GM18517 (cell line): ENCODE measurements around the gene TRIM24.
A peak's percentile ranks its signal among the peaks of the same experiment; 100 is the strongest.
"Not testable (repeated sequence)": the region's sequence is repeated elsewhere in the genome, so short reads cannot be mapped to it uniquely, and the experiment has no call there.

Experiments used
- ATAC-seq: cut with Tn5 transposase; IDR thresholded peaks from one replicate; pipeline ENCODE4 v1.9.1; 2021; ENCODE audit warnings: mild to moderate bottlenecking, moderate library complexity; ENCODE audit not compliant: unreplicated experiment

The TRIM24 gene

DNA sequence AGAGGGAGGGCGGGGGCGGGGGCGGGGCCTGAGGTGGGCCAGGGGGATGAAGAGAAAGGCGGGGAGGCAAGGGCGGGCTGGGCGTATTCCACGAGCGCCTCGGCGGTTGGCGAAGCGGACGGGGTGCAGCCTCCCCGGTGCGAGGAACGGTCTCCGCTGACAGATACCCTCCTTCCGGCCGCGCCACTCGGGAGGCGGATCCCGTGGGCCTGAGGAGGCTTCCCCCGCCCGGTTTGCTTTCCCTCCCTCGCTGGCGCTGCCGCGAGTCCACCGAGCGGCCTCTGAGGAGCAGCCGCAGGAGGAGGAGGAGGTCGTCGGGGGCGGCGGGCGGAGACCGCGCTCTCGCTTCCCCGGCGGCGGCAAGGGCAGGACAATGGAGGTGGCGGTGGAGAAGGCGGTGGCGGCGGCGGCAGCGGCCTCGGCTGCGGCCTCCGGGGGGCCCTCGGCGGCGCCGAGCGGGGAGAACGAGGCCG, at the start of gene TRIM24:
TSS of gene TRIM24 (plus strand) at position 84 of the 473 bp plus-strand sequence. CDS start at position 374, 290 bp downstream.
- peak; percentile 62 for ATAC-seq

DNA sequence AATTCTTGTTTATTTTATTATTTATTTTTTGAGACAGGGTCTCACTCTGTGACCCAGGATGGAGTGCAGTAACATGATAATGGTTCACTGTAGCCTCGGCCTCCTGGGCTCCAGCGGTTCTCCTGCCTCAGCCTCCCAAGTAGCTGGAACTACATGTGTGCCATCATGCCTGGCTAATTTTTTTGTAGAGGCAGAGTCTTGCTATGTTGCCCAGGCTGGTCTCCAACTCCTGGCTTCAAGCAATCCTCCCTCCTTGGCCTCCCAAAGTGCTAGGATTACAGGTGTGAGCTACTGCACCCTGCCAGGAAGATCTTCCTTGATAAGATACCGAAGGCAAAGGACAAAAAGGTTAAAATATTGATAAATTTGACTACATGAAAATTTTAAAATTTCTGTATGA, 48.0 kb upstream of the TRIM24 start:
- not testable (repeated sequence) for ATAC-seq

DNA sequence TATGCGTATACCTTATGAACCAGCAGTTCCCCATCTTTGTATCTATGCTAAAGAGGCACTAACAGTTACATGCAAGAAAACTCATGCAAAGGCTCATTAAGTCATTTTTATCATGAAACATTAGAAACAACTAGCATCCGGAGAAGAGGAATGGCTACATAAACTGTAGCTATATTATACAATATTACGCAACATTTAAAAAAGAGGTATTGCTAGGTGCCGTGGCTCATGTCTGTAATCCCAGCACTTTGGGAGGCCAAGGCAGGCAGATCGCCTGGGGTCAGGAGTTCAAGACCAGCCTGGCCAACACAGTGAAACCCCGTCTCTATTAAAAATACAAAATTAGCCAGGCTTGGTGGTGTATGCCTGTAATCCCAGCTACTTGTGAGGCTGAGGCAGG, 47.1 kb upstream of the TRIM24 start:
- ATAC-seq: not testable (repeated sequence)

DNA sequence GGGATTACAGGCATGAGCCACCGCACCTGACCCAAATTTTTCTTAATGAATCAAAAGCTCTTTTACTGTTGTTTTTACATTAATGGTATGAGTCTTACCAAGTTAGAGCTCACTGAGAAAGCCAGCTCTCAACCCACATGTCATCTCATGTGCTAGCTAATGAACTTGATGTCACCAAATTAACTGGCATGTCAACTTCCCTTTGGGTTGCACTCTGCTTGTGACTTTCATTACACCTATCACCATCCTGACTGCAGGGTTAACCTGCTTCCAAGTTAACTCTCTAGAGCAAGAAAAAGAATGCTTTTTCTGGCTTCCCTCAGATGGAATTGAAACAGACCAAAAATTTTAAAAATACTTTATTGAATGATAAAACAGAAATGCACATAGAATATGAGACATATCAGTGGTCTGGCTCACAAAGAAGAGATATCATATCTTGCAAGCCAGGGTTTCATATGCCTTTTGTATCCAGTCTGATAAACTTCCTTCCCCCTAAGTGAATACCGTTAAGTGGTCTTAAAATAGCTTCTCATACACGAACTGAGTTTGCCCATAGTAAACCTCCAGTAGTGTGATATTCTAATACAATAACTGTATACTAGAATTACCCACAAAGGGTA, 42.9 kb upstream of the TRIM24 start:
- ATAC-seq: no peak

DNA sequence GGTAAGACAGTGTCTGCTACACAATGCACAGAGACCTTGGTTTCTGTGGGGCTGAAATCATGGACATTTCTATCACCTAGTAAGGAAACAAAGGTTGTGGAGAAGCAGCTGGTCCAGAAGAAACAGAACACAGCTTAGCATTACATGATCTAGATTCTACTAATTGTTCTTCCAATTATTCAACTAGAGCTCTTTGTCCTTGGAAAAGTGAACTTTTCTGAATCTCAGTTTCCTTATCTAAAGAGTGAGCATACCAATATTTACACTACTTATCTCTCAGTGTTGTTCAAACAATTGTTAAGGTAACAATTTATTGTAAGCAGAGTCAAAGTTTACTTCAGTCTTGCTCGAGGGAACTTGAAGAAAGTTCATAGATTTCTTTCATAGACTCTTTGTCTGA, 42.3 kb upstream of the TRIM24 start:
- ATAC-seq: no peak

DNA sequence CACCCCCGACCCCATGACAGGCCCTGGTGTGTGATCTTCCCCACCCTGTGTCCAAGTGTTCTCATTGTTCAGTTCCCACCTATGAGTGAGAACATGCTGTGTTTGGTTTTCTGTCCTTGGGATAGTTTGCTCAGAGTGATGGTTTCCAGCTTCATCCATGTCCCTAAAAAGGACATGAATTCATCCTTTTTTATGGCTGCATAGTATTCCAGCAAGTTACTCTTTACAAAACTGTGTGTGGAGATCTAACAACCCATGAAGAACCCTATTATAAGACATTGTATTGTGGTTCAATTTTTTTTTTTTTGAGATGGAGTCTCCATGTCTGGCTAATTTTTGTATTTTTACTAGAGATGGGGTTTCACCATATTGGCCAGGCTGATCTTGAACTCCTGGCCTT, 41.7 kb upstream of the TRIM24 start:
- ATAC-seq: not testable (repeated sequence)

DNA sequence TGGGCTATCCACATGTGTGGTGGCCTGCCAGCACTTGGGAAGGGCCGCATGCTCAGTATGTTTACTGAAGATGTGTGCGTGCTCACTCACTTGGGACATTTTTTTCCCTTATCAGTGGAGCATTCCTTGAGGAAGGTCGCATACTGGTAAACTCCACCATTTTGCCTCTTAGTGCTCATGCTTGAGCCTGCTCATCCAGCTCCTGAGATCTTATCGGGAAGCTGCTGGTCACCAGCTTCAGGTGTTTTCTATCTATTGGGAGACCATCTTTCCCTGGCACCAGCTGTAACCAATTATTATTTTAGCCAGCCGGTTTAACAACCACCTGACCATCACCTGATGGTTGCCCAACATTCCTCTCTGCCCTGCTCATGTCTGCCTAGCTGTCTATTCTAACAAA, 35.0 kb upstream of the TRIM24 start:
- no peak for ATAC-seq

DNA sequence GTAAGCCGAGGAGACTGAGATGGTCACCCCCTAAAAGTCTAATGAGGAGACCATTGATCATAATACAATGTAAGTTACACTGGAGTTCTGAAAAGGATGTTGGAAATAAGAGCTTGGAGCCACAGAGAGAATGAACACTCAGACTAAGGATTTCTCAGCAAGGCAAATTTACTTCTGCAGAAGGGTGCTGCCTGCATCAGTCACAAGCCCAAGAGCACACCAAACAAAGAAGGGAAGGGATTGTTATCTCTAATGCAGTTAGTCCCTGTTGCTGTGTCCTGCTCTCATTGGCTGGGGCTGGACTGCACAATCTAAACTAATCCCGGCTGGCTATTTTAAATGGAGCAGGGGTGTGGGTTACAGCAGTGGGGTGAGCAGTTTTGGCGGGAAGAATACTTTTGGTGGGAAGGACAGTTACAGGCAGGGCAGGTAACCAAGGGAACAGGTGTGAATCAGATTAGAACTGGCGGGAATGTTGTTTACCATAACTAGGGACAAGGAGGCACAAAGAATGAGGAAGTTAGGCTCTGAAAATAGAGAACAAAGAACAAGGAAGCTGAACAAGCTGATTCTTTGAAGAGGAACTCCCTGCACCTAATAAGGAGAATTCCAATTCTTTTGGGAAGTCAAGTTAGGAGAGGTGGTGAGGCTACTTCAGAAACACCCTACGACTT, 30.3 kb upstream of the TRIM24 start:
- no peak for ATAC-seq

DNA sequence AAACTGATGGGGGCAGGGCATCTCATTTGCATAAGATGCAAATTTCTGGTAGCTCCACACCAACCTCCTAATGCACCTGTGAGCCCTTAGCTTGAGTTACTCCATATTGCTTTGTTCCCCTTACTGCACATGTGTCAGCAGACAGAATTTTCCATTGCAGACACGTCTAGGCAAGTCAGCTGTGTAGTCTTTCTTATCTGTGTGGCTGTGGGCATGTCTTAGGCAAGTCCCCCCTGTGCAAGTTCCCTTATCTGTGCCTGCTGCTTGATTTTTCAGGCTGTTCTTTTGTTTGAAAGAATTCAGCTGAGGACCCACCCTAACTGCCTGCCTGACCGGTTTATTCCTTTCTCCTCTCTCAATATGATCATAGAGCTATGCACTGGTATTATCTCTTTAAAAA, 28.5 kb upstream of the TRIM24 start:
- ATAC-seq: no peak

DNA sequence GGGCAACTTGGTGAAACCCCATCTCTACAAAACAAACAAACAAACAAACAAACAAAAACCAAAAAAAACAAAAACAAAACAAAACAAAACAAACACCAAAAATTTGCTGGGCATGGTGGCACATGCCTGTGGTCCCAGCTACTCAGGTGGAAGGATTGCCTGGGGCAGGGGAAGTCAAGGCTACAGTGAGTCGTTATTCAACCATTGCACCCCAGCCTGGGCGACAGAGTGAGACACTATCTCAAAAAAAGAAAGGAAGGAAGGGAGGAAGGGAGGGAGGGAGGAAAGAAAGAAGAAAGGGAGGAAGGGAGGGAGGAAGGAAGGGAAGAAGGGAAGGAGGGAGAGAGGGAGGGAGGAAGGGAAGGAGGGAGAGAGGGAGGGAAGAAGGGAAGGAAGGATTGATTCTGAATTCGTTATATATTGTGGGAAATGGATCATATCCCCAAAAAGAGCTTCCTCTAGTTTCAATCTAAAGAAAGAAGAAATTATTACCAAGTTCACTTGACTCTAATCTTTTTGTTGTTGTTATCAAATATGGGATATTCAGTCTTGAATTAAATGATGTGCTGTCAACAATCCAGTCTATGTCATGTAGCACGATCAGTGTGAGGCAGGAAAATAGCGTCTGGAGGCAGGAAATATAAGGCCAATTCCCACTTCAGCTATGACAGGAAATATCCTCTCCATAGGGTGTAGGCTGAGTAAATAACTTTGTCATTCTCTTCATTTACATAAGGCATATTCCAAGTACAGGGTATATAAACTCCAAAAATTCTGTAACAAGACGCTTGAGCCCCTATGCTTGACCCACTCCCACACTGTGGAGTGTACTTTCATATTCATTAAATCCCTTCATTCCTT, 26.2 kb upstream of the TRIM24 start:
- no peak for ATAC-seq

DNA sequence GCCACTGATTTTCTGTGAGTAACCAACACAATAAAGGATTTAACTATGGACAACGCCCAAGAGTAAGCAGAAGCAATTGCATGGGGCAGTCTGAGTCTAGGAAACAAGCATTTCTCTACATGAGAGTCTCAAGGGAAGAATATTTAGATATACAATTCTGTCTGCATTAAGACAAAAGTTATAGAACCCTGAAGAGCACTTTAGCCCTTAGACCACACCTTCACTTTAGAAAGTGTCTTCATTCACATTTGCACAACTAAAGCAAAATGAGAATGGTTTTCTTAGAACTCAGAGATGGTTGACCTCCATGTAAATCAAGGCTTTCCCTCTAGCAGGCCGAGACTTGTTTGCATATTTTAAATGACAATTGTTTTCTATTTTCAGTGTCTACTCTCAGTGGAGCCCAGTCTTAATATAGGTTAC, 25.5 kb upstream of the TRIM24 start:
- ATAC-seq: no peak

DNA sequence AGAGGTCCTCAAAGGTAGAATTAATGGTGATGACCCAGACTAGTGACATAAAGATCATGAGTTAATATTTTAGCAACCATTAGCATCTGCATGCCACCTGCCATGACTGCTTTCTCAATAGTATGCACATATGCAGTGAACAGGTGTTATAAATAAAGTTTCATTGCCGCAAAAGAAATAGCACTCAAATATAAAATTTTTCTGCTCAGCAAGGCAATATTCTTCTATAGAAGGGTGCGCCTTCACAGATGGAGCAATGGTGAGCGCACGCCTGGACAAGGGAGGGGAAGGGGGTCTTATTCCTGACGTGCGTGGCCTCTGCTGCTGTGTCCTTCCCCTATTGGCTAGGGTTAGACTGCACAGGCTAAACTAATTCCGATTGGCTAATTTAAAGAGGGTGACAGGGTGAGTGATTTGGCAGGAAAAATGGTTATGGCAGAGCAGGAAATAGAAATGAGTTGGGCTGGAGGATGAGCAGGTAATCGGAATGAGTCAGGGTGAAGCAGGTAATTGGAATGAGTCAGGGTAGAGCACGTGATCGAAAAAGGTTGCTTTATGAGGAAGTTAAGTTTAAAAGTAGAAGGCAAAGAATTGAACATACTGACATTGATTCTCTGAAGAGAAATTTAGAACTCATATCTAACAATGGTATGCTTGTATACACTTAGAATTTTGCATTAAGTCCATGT, 24.7 kb upstream of the TRIM24 start:
- no peak for ATAC-seq

DNA sequence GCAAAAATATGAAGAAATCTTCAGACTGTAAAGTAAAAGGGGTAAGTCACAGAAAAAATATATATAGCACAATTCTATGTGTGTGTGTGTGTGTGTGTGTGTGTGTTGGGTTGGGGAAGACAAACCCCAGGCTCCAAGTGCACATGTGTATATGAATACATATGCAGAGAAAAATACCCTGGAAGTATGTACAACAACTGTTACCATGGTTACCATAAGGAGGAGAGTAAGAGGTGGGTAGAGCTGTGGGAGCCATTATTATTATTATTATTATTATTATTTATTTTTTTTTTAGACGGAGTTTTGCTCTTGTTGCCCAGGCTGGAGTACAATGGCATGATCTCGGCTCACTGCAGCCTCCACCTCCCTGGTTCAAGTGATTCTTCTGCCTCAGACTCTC, 23.7 kb upstream of the TRIM24 start:
- no peak for ATAC-seq

DNA sequence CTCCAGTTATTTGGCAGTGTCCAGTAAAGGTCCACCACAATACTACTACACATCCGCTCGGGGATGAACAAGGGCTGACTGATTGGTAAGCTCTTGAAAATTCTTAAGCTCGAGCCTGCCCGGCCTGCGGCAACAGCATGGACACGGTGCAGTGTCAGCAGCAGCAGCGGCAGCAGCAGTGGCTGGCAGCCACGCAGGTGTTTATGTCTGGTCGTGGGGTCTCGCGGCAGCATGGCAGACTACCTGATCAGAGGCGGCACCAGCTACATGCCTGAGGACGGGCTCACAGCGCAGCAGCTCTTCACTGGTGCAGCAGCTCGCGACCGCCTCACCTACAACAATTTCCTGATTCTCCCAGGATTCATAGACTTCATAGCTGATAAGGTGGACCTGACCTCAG, 19.6 kb upstream of the TRIM24 start:
- ATAC-seq: no peak

DNA sequence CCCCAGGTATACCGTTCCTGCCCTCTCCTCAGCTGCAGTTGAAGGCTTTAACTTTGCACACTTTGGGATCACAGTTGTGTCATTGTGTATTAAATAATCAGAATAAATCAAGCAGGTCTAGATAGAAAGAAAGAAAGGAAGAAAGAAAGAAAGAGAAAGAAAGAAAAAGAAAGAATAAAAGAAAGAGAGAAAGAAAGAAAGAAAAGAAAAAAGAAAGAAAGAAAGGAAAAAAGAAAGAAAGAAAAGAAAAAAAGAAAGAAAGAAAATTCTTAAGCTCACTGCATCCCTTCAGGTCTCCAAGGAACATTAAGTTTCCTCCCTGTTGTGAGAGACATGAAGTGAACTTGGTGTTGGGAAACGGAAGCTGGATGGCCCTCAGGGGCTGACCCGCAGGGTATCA, 17.2 kb upstream of the TRIM24 start:
- no peak for ATAC-seq

DNA sequence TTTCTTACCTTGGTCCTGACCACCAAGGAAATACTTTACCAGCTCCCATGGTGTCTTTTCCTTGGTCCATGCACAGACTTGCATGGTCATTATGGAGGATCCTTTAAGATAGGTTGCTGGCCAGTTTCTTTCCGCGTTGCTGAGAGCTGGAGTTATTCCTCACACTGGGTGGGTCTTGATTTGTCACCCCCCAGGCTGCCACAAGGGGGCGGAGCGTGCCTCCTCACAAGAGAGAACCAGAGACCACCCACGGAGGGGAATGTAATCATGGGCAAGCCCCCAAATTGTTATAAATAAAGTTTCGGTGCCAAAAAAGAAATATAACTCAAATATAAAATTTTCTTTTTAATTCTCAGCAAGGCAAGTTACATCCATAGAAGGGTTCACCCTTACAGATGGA, 10.5 kb upstream of the TRIM24 start:
- no peak for ATAC-seq

DNA sequence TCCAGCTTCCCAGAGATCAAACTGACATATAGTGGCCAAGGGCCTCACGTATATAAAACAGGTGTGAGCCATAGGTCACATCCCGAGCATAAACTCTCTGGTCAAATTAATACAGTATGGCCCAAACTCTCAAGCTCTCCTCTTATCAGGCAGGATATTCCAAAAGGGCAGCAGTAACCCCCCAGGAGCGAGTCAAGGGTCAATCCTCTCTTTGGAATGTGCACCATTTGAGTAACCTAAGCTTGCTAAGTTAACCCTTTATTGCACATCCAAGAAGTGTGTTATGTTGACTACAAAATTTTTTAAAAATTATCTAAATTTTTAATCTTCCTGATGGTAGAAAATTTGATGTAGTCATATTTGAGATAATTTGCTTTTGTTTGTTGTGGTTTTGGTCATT, 4.5 kb upstream of the TRIM24 start:
- no peak for ATAC-seq

DNA sequence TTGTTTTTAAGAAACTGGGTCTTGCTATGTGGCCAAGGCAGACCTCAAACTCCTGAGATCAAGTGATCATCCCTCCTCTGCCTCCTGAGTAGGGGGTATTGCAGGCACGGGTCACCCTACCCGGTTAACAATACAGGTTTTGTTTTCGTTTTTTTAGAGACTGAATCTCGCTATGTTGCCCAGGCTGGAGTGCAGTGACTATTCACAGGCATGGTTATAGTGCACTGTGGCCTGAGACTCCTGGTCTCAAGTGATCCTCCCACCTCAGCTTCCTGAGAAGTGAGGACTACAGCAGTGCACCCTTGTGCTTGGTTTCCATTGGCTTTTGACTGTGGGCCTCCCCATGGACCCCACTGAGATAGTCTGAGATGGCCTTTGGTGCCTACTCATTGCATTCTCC, 3.8 kb upstream of the TRIM24 start:
- no peak for ATAC-seq

DNA sequence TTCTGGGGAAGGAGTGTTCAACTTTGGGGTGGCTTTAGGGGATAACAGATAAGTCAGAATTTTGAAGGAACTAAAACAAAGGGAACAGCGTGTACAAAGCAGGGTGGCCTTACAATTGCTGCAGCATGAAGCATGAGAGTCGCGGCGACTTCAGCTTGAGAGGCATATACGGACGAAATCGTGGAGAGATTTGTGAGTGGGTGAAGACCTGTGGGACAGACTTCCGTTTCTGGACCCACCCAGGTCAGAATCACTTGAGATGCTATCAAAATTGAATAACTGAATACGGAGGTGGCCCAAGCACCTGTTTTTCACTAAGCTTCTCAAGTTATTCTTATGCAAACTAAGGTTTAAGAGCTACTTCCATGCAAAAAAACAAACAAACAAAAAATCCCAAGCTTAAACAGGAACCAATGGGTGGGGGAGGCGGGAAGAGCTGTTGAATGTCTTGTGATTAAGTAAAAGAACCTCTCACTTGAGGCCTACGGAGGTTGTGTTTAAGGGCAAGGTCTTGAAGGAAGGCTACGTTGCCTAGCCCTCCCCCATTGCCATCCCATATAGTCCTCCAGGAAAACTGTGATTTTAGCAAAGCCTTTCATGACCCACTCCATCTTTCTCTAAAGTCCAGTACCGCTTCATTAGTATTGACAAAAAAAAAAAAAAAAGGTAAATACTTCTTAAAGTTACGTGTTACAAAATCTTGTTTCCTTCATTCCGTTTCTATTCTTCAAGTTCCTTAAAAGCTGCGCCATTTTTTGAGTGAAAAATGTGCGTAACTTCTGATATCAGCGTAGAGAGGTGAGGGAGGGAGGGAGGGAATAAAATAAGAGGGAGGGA, 1.3 kb upstream of the TRIM24 start:
- no peak for ATAC-seq
